Mucosa of descending colon (tissue), 3 donors: Measurements from ENCODE around the gene C2orf81. TPM values are rescaled to one million over a fixed set of nuclear protein-coding genes. Genes with fewer than 3 reads are reported as not detected.

Experiments
- ATAC-seq: fragments of 200-7000 bp; cut with Tn5 transposase; one replicate; pipeline ENCODE4 v1.9.1; 2020; ENCODE audit warnings: mild to moderate bottlenecking, moderate library complexity
- DNase-seq, 3 donors: peaks; one replicate each; pipeline ENCODE4 v3.0.0-alpha.2; 2020
- H3K36me3 ChIP-seq: fragments of 200-600 bp; one replicate; pipeline ENCODE4 v1.8.0; 2021; ENCODE audit warnings: low read depth, mild to moderate bottlenecking
- H3K4me1 ChIP-seq: fragments of 200-600 bp; one replicate; pipeline ENCODE4 v1.8.0; 2021; ENCODE audit warnings: low read depth, mild to moderate bottlenecking
- H3K4me3 ChIP-seq: fragments of 200-600 bp; one replicate; pipeline ENCODE4 v1.8.0; 2021; ENCODE audit warnings: mild to moderate bottlenecking
- H3K9me3 ChIP-seq: fragments of 200-600 bp; one replicate; pipeline ENCODE4 v1.8.0; 2021; ENCODE audit warnings: mild to moderate bottlenecking
- CTCF ChIP-seq: fragments of 200-600 bp; IDR thresholded peaks from one replicate; pipeline ENCODE4 v1.8.0; 2022; ENCODE audit warnings: antibody characterized with exemption, mild to moderate bottlenecking
- intact Hi-C, 2 donors: fragments of 100-400 bp; cut with DNase I in 1 of 2; cut with micrococcal nuclease in 1 of 2; formaldehyde crosslinking; loops; one replicate each; pipeline versions ENCODE4 v1.11.0 to v1.11.1; 2022; cut with DNase I, micrococcal nuclease
- total RNA-seq, 3 donors: library from RNA; stranded (reverse); fragmentation: NEBNext Ultra II Directional in 2 of 3; extraction: Animal tissue kit (Norgen Biotek cat#: 25700) in 2 of 3; gene quantifications; one replicate each; pipeline versions ENCODE4 v1.2.1 to v1.2.4, GENCODE V29; 2021 to 2023
- donor health status: DM: no; HTN: no; CAD: no; lungs with moderate emphysema.
- donor health status: DM: no; HTN: no; CAD: no.
- donor health status: DM: no; HTN: yes; CAD: no.

The C2orf81 gene
- total RNA-seq, 3 donors from 2014 or later, result 0.53 to 2.3 (median 1.9) TPM

GRCh38 chr2:74436111-74436805, 14.8 kb upstream of the C2orf81 start:
- Histone ChIP-seq H3K9me3 (no peaks in the 10 kb centered on the region), H3K4me1 (peaks cover 7% of the 10 kb centered on the region), H3K36me3 (no peaks in the 10 kb centered on the region), H3K4me3 (no peak overlapping the region)
- DNase-seq (no peak), ATAC-seq (no peak)
- intact Hi-C loops, result no loop called here
- no peak for TF ChIP-seq CTCF

- ATAC-seq (no peak), DNase-seq (no peak)
- peaks cover 17% of the 10 kb centered on the region for H3K4me1 ChIP-seq
- H3K36me3 ChIP-seq, result no peaks in the 10 kb centered on the region
- no peaks in the 10 kb centered on the region for H3K9me3 ChIP-seq
- TF ChIP-seq CTCF, result no peak
- H3K4me3 ChIP-seq, result no peak overlapping the region
- intact Hi-C loops, result no loop called here
Observed at GRCh38 chr2:74430502-74430901, 9.1 kb upstream of the C2orf81 start.

GRCh38 chr2:74429487-74430451, 8.3 kb upstream of the C2orf81 start:
- ATAC-seq, result peak; percentile 82
- Histone ChIP-seq H3K4me1 (peaks cover 17% of the 10 kb centered on the region), H3K4me3 (no peak overlapping the region), H3K36me3 (no peaks in the 10 kb centered on the region), H3K9me3 (no peaks in the 10 kb centered on the region)
- intact Hi-C loops, result no loop called here
- DNase-seq, result peak; percentile 65 to 71 (median 71)
- no peak for TF ChIP-seq CTCF

GRCh38 chr2:74428675-74429074, 7.3 kb upstream of the C2orf81 start:
- ATAC-seq, result no peak
- no peak for TF ChIP-seq CTCF
- Histone ChIP-seq H3K4me1 (peaks cover 17% of the 10 kb centered on the region), H3K9me3 (no peaks in the 10 kb centered on the region), H3K4me3 (no peak overlapping the region), H3K36me3 (no peaks in the 10 kb centered on the region)
- DNase-seq, result no peak
- intact Hi-C loops, result no loop called here

- peaks cover 17% of the 10 kb centered on the region for H3K4me1 ChIP-seq
- ATAC-seq (no peak), DNase-seq (no peak)
- no peaks in the 10 kb centered on the region for H3K9me3 ChIP-seq
- H3K36me3 ChIP-seq, result no peaks in the 10 kb centered on the region
- TF ChIP-seq CTCF, result no peak
- intact Hi-C loops, result no loop called here
- H3K4me3 ChIP-seq, result no peak overlapping the region
Observed at GRCh38 chr2:74427551-74427950, 6.1 kb upstream of the C2orf81 start.
